ENCODE measurements around the gene ATG9B.

GRCh38 chr7:150975536-150976319 lies 48.6 kb downstream of the ATG9B start:
- TF ChIP-seq TAF1 (CRISPR knock-in tag; IDR thresholded peaks at IDR 0.05) (no peak), MYNN (CRISPR knock-in tag; IDR thresholded peaks at IDR 0.05; ENCODE audit: low read depth) (no peak), HHEX (CRISPR knock-in tag; IDR thresholded peaks at IDR 0.05) (no peak), TARDBP (CRISPR knock-in tag; IDR thresholded peaks at IDR 0.05) (no peak), EZH2 (conservative IDR thresholded peaks at IDR 0.05; ENCODE audit: low read depth, low read length) (no peak), CEBPG (CRISPR knock-in tag; IDR thresholded peaks at IDR 0.05) (no peak), ZNF235 (CRISPR knock-in tag; IDR thresholded peaks at IDR 0.05; ENCODE audit: borderline replicate concordance) (no peak), ATF7 (IDR thresholded peaks at IDR 0.05) (no peak), ATF7 (CRISPR knock-in tag; IDR thresholded peaks at IDR 0.05) (no peak), ZNF484 (CRISPR knock-in tag; IDR thresholded peaks at IDR 0.05; ENCODE audit: borderline replicate concordance, low read depth) (no peak), POLR2AphosphoS5 (IDR thresholded peaks at IDR 0.05; ENCODE audit: low read depth, low read length) (no peak)
- TF ChIP-seq, protein P1, sequence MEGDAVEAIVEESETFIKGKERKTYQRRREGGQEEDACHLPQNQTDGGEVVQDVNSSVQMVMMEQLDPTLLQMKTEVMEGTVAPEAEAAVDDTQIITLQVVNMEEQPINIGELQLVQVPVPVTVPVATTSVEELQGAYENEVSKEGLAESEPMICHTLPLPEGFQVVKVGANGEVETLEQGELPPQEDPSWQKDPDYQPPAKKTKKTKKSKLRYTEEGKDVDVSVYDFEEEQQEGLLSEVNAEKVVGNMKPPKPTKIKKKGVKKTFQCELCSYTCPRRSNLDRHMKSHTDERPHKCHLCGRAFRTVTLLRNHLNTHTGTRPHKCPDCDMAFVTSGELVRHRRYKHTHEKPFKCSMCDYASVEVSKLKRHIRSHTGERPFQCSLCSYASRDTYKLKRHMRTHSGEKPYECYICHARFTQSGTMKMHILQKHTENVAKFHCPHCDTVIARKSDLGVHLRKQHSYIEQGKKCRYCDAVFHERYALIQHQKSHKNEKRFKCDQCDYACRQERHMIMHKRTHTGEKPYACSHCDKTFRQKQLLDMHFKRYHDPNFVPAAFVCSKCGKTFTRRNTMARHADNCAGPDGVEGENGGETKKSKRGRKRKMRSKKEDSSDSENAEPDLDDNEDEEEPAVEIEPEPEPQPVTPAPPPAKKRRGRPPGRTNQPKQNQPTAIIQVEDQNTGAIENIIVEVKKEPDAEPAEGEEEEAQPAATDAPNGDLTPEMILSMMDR (CRISPR knock-in tag; IDR thresholded peaks at IDR 0.05) = no peak
- TF ChIP-seq, protein P2, sequence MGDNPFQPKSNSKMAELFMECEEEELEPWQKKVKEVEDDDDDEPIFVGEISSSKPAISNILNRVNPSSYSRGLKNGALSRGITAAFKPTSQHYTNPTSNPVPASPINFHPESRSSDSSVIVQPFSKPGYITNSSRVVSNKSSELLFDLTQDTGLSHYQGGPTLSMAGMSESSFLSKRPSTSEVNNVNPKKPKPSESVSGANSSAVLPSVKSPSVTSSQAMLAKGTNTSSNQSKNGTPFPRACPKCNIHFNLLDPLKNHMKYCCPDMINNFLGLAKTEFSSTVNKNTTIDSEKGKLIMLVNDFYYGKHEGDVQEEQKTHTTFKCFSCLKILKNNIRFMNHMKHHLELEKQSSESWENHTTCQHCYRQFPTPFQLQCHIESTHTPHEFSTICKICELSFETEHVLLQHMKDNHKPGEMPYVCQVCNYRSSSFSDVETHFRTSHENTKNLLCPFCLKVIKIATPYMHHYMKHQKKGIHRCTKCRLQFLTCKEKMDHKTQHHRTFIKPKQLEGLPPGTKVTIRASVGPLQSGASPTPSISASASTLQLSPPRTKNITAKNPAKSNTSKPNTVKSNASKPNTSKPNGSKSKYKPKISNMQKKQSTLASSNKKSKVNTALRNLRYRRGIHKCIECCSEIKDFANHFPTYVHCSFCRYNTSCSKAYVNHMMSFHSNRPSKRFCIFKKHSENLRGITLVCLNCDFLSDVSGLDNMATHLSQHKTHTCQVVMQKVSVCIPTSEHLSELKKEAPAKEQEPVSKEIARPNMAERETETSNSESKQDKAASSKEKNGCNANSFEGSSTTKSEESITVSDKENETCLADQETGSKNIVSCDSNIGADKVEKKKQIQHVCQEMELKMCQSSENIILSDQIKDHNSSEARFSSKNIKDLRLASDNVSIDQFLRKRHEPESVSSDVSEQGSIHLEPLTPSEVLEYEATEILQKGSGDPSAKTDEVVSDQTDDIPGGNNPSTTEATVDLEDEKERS (CRISPR knock-in tag; IDR thresholded peaks at IDR 0.05) = no peak
